Memory B cell (primary cell): ENCODE measurements around the gene SMCO4.
"Not testable (repeated sequence)": the region's sequence is repeated elsewhere in the genome, so short reads cannot be mapped to it uniquely, and the experiment has no call there.

Source experiments
- ATAC-seq: fragments of 150-1000 bp; cut with Tn5 transposase; 2 replicates; pipeline ENCODE4 v1.10.0; 2021; ENCODE audit warnings: low read depth, mild to moderate bottlenecking, moderate library complexity
- DNase-seq, 2 donors: peaks; one replicate each; pipeline ENCODE4 v3.0.0; 2022; ENCODE audit warnings: low spot score in 2 of 2
- H3K27ac Mint-ChIP-seq: one replicate; pipeline ENCODE4 v1.8.0; 2022; ENCODE audit warnings: mild to moderate bottlenecking, moderate library complexity, mixed read lengths
- H3K27me3 Mint-ChIP-seq: one replicate; pipeline ENCODE4 v1.8.0; 2022; ENCODE audit warnings: mixed read lengths
- H3K36me3 Mint-ChIP-seq: one replicate; pipeline ENCODE4 v1.8.0; 2022; ENCODE audit warnings: mild to moderate bottlenecking, mixed read lengths
- H3K4me1 Mint-ChIP-seq: one replicate; pipeline ENCODE4 v1.8.0; 2022; ENCODE audit warnings: mixed read lengths
- H3K4me3 Mint-ChIP-seq: one replicate; pipeline ENCODE4 v1.8.0; 2022; ENCODE audit warnings: mild to moderate bottlenecking, moderate library complexity, mixed read lengths
- H3K9me3 Mint-ChIP-seq: one replicate; pipeline ENCODE4 v1.8.0; 2022; ENCODE audit warnings: mixed read lengths

SMCO4 gene

DNA sequence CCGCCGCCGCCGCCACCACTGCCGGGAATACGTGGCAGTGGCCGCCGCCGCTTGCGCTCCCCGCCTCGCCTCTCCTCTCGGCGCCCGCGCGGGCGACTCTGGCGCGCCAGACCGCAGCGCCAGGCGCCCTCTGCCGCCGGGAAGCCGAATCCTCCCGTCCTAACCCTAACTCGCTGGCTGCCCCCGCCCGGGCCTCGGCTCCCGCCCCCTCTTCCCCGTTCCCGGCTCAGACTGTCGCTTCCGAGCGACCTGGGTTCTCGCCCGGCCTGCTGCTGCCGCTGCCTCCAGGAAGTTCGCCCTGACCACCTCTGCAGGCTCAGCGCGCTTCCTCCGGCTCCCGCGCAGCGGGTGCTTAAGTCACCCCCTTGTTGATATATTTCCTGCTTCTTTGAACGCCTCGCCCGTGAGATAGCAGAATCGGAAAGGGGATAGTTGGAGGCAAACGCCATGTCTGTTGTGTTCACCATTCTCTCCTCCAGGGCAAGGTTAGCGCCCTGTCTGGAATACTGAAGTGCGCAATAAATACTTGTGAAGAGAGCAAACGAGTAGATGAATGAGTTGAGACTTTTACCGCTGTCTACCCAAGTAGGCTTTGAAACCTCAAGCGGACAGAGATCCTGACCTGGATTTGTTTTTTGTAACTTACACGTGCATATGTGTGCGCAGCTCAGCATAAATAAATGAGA lies at the start of gene SMCO4:
Gene SMCO4 (minus strand): TSS at position 100 of the 686 bp plus-strand sequence. CDS start 64,202 bp downstream, outside the sequence.
- DNase-seq (peak; percentile 61 to 68), ATAC-seq (peak; percentile 81)
- peak within 1 kb of the TSS; percentile 96 for H3K4me3 Mint-ChIP-seq
- H3K9me3 Mint-ChIP-seq, result no peaks in the 10 kb centered on the region
- peaks cover 12% of the 10 kb centered on the region for H3K4me1 Mint-ChIP-seq
- H3K27me3 Mint-ChIP-seq, result no peaks in the 10 kb centered on the region
- no peaks in the 10 kb centered on the region for H3K36me3 Mint-ChIP-seq
- peak within 1 kb of the TSS; percentile 71 for H3K27ac Mint-ChIP-seq

GRCh38 chr11:93591247-93591898 lies 48.2 kb upstream of the SMCO4 start:
- ATAC-seq, result no peak
- no peaks in the 10 kb centered on the region for H3K36me3 Mint-ChIP-seq

GRCh38 chr11:93589347-93589746 lies 46.2 kb upstream of the SMCO4 start:
- H3K27ac Mint-ChIP-seq, result no peak overlapping the region
- H3K9me3 Mint-ChIP-seq, result peaks cover 3% of the 10 kb centered on the region
- no peak overlapping the region for H3K4me3 Mint-ChIP-seq
- no peaks in the 10 kb centered on the region for H3K4me1 Mint-ChIP-seq
- ATAC-seq (no peak), DNase-seq (no peak)
- H3K36me3 Mint-ChIP-seq, result peaks cover 3% of the 10 kb centered on the region
- peaks cover 11% of the 10 kb centered on the region for H3K27me3 Mint-ChIP-seq

More at GRCh38 chr11:93591247-93591898, 48.2 kb upstream of the SMCO4 start:
- Mint-ChIP-seq H3K27me3 (peaks cover 5% of the 10 kb centered on the region), H3K4me3 (no peak overlapping the region), H3K9me3 (no peaks in the 10 kb centered on the region), H3K27ac (no peak overlapping the region), H3K4me1 (no peaks in the 10 kb centered on the region)
- no peak for DNase-seq

DNA sequence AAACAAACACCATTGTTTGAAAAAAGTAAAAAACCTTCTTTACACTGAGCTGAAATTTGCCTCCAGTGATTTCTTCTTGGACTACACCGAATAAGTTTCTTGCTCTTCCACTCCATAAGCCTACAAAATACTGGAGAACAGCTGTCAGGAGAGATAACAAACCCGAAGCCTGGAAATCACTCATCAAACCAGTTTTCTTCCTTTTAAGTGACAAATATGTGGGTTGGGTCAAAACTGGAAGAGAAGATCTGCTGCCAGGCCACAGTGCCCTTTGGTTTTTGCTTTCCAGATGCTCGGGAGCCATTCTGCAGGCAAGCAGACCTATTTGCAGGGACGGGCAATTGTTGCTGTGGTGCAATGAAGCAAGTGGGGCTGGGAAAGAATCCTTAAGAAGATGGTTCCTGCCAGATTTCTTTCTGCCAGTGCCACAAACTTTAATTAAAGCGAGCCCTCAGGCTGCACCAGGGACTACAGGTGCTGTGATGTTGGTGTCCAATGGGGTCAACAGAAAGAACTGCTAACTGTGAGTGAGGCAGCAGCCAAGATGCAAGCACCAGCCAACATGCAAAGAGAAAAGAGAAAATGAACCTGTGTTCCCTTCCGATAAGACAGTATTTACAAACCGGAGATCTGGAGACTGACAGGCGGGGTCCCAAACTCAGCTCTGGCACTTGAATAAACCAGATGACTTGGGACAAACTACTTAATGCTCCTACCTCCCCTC lies 44.8 kb upstream of the SMCO4 start:
- H3K27ac Mint-ChIP-seq, result no peak overlapping the region
- peaks cover 3% of the 10 kb centered on the region for H3K36me3 Mint-ChIP-seq
- no peak overlapping the region for H3K4me3 Mint-ChIP-seq
- peaks cover 3% of the 10 kb centered on the region for H3K9me3 Mint-ChIP-seq
- no peaks in the 10 kb centered on the region for H3K4me1 Mint-ChIP-seq
- ATAC-seq (no peak), DNase-seq (no peak)
- peaks cover 14% of the 10 kb centered on the region for H3K27me3 Mint-ChIP-seq

GRCh38 chr11:93587425-93587824 lies 44.2 kb upstream of the SMCO4 start:
- not testable (repeated sequence) for ATAC-seq, DNase-seq, H3K27ac Mint-ChIP-seq, H3K9me3 Mint-ChIP-seq, H3K4me3 Mint-ChIP-seq, H3K4me1 Mint-ChIP-seq, H3K36me3 Mint-ChIP-seq
- H3K27me3 Mint-ChIP-seq, result peaks cover 17% of the 10 kb centered on the region

DNA sequence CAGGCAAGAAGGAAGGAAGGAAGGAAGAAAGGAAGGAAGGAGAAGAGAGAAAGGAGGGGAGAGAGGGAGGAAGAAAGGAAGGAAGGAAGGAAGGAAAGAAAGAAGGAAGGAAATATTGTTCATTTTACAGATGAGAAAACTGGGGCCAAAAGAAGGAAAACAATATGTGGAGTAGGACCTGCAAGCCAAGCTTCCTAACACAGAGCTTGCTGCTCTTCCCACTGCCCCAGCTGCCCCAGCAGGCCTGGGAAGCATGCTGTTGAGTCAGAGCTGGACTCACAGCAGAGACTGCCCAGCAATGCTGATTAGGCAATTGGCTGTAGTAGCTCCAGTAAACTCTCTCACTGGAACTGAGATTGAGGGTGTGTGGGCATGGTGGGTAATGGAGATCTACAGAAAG lies 42.6 kb upstream of the SMCO4 start:
- H3K4me3 Mint-ChIP-seq, result no peak overlapping the region
- H3K36me3 Mint-ChIP-seq, result peaks cover 3% of the 10 kb centered on the region
- DNase-seq, result no peak
- no peak for ATAC-seq
- peaks cover 17% of the 10 kb centered on the region for H3K27me3 Mint-ChIP-seq
- H3K4me1 Mint-ChIP-seq, result no peaks in the 10 kb centered on the region
- no peak overlapping the region for H3K27ac Mint-ChIP-seq
- H3K9me3 Mint-ChIP-seq, result peaks cover 3% of the 10 kb centered on the region

DNA sequence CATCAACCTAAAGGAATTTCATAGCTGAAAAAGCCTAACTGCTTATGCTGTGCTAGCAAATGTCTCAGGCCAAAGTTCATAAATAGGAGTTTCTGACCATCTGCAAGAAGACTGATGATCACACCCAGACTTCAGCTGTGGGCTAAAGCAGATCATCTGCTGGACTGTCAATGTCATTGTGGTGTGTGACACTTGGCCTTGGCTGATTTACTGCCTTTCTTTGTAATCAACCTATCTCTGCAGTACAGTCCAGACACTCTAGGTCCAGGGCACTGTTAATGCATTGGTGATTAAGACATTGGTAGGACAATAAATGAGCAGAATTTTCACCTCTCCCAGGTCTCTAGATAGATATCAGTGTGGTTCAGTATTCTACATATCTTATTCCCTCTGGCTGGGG lies 40.3 kb upstream of the SMCO4 start:
- Mint-ChIP-seq H3K9me3 (peaks cover 3% of the 10 kb centered on the region), H3K4me3 (no peak overlapping the region), H3K27me3 (peaks cover 17% of the 10 kb centered on the region), H3K36me3 (peaks cover 3% of the 10 kb centered on the region), H3K4me1 (no peaks in the 10 kb centered on the region), H3K27ac (no peak overlapping the region)
- DNase-seq, result no peak
- ATAC-seq, result no peak

- DNase-seq (no peak), ATAC-seq (no peak)
- H3K4me1 Mint-ChIP-seq, result no peaks in the 10 kb centered on the region
- H3K9me3 Mint-ChIP-seq, result no peaks in the 10 kb centered on the region
- no peak overlapping the region for H3K4me3 Mint-ChIP-seq
- H3K36me3 Mint-ChIP-seq, result no peaks in the 10 kb centered on the region
- peaks cover 13% of the 10 kb centered on the region for H3K27me3 Mint-ChIP-seq
- no peak overlapping the region for H3K27ac Mint-ChIP-seq
Measured at GRCh38 chr11:93579187-93579751, 36.1 kb upstream of the SMCO4 start.

DNA sequence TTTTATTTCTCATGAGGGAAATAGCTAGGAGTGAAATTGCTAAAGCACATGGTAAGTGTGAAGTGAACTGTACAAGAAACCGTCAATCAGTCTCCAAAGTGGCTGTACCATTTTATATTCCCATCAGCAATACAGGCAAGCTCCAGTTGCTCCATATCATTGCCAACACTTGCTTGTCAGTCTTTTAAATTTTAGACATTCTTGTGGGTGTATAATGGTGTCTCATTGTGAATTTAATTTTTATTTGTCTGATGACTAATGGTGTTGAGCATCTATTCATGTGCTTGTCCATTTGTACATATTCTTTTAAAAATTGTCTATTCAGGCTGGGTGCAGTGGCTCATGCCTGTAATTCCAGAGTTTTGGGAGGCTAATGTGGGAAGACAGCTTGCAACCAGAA lies 34.1 kb upstream of the SMCO4 start:
- ATAC-seq, result no peak
- peaks cover 7% of the 10 kb centered on the region for H3K27me3 Mint-ChIP-seq

DNA sequence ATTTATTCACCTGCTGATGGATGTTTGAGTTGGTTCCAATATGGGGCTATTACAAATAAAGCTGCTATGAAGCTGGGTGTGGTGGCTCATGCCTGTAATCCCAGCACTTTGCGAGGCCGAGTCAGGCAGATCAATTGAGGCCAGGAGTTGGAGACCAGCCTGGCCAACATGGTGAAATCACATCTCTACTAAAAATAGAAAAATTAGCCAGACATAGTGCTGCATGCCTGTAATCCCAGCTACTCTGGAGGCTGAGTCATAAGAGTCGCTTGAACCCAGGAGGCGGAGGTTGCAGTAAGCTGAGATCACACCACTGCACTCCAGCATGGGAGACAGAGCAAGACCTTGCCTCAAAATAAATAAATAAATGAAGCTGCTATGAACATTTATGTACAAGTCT lies 33.7 kb upstream of the SMCO4 start:
- not testable (repeated sequence) for H3K4me3 Mint-ChIP-seq, H3K4me1 Mint-ChIP-seq, DNase-seq, H3K36me3 Mint-ChIP-seq, H3K9me3 Mint-ChIP-seq, H3K27ac Mint-ChIP-seq, H3K27me3 Mint-ChIP-seq, ATAC-seq

More for the DNA sequence above, 34.1 kb upstream of the SMCO4 start:
- H3K4me3 Mint-ChIP-seq, result no peak overlapping the region
- H3K27ac Mint-ChIP-seq, result no peak overlapping the region
- no peak for DNase-seq
- H3K9me3 Mint-ChIP-seq, result no peaks in the 10 kb centered on the region
- H3K36me3 Mint-ChIP-seq, result no peaks in the 10 kb centered on the region
- H3K4me1 Mint-ChIP-seq, result no peaks in the 10 kb centered on the region

DNA sequence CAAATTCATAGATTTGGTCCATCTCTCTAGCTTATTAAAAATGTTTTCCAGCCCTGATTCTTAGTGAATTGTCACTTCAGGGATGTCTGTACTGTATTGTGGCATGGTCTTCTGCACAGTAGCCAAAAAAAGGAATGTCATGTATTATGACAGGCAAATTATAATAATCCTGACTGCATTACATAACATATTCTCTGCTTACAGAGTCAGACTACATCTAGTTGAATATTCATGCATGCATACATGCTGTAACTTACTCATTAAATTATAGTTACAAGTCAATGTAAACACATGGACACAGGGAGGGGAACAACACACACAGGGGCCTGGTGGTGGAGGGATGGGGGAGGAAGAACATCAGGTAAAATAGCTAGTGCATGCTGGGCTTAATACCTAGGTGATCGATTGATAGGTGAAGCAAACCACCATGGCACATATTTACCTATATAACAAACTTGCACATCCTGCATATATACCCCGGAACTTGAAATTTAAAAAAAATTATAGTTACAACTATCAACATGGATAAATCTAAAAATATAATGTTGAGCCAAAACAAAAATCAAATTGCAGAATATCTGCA lies 31.5 kb upstream of the SMCO4 start:
- ATAC-seq (no peak), DNase-seq (no peak)
- Mint-ChIP-seq H3K9me3 (no peaks in the 10 kb centered on the region), H3K27me3 (peaks cover 10% of the 10 kb centered on the region), H3K27ac (no peak overlapping the region), H3K4me1 (no peaks in the 10 kb centered on the region), H3K36me3 (no peaks in the 10 kb centered on the region), H3K4me3 (no peak overlapping the region)

DNA sequence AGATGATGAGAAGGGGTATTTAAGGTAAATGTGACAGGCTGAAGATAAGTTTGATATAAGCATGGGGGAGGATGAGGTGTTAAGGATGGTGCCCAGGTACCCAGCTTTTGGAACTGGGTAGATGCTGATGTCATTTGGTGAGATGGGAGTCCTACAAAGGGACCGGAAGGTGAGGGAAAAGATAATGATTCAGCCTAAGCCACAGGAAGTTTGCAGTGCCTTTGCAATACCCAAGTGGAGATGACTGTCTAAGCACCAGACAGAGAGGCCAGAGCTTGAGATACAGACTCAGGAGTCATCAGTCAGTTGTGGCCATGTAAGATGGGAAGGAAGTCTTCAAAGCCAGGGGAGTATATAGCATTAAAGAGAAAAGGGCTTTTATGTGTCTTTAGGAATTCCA lies 30.0 kb upstream of the SMCO4 start:
- no peak overlapping the region for H3K4me3 Mint-ChIP-seq
- no peaks in the 10 kb centered on the region for H3K36me3 Mint-ChIP-seq
- ATAC-seq, result no peak
- DNase-seq, result no peak
- H3K27ac Mint-ChIP-seq, result no peak overlapping the region
- H3K9me3 Mint-ChIP-seq, result no peaks in the 10 kb centered on the region
- no peaks in the 10 kb centered on the region for H3K4me1 Mint-ChIP-seq
- peaks cover 10% of the 10 kb centered on the region for H3K27me3 Mint-ChIP-seq

GRCh38 chr11:93572621-93573020 lies 29.4 kb upstream of the SMCO4 start:
- H3K27me3 Mint-ChIP-seq, result peaks cover 10% of the 10 kb centered on the region
- no peak for ATAC-seq
- H3K4me1 Mint-ChIP-seq, result no peaks in the 10 kb centered on the region
- H3K27ac Mint-ChIP-seq, result no peak overlapping the region
- H3K9me3 Mint-ChIP-seq, result no peaks in the 10 kb centered on the region
- no peaks in the 10 kb centered on the region for H3K36me3 Mint-ChIP-seq
- H3K4me3 Mint-ChIP-seq, result no peak overlapping the region
- no peak for DNase-seq

GRCh38 chr11:93572171-93572570 lies 29.0 kb upstream of the SMCO4 start:
- Mint-ChIP-seq H3K4me3 (no peak overlapping the region), H3K27ac (no peak overlapping the region), H3K36me3 (no peaks in the 10 kb centered on the region), H3K27me3 (peaks cover 10% of the 10 kb centered on the region), H3K9me3 (no peaks in the 10 kb centered on the region), H3K4me1 (no peaks in the 10 kb centered on the region)
- DNase-seq (no peak), ATAC-seq (no peak)
